ENCODE data around the gene HPSE. TPM values are rescaled to one million over a fixed set of nuclear protein-coding genes. Genes with fewer than 3 reads are reported as not detected.

Gene HPSE
- total RNA-seq, 2 experiments from 2014 or later: 17.8 to 19.0 TPM

DNA sequence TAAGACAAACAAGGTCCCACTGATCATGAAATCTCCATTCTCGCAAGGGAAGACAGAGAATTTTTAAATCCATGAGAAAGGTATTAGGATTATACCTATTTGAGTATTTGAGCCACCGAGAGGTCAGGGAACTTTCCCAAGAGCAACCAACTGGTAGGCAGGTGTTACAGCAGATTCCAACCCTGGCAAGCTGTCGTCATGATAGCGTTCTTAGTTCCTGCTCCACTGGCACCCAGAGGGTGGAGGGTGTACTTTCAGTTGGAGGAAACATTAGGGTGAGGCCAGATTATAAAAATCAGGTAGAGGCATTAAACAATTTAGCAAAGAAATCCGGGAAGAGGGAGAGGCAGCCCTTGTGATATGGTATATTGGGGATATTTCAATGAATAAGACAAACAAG lies 73.3 kb downstream of the HPSE start:
- Mint-ChIP-seq H3K27ac (no peak overlapping the region), H3K27me3 (ENCODE audit: low read depth) (no peaks in the 10 kb centered on the region), H3K36me3 (ENCODE audit: low read depth) (peaks cover 43% of the 10 kb centered on the region), H3K4me1 (ENCODE audit: low read depth) (peaks cover 12% of the 10 kb centered on the region), H3K4me3 (no peak overlapping the region), H3K9me3 (ENCODE audit: insufficient read depth) (no peaks in the 10 kb centered on the region)
- POLR2A ChIA-PET: no interaction called here
- DNase-seq (no peak), ATAC-seq (no peak)
- CTCF ChIA-PET: interaction anchor here (1.1 to 5.5 kb wide), 8 partner anchors 10 to 206 kb away, joined by 5 to 39 read pairs (median 16); partner anchors contain the start of gene COQ2

DNA sequence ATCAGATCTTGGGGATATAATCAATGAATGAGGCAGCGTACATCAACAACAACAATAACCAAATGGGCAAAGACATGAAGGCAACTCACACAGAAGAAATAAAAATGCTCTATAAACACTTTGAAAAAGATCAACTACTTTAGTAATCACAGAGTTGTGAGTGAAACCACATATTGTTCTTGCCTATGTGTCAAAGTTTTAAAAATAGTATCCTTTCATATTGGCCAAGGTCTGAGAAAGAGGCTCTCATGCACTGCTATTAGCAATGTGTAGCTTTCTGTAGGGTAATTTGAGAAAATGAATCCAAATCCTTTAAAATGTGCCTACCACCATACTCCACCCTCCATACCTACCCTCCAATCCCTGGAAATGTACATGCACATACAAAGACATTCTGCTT lies 75.1 kb downstream of the HPSE start:
- no peaks in the 10 kb centered on the region for H3K27me3 Mint-ChIP-seq (ENCODE audit: low read depth)
- POLR2A ChIA-PET: interaction anchor here (1.0 to 1.3 kb wide), 2 partner anchors 8 to 151 kb away, joined by 3 read pairs; no protein-coding TSS in a partner anchor
- CTCF ChIA-PET: interaction anchor here (0.6 to 5.5 kb wide), 17 partner anchors 8 to 225 kb away, joined by 3 to 39 read pairs (median 6); partner anchors contain the start of genes COPS4, COQ2, HELQ and MRPS18C
- H3K36me3 Mint-ChIP-seq (ENCODE audit: low read depth): peaks cover 34% of the 10 kb centered on the region
- H3K27ac Mint-ChIP-seq: no peak overlapping the region
- no peaks in the 10 kb centered on the region for H3K9me3 Mint-ChIP-seq (ENCODE audit: insufficient read depth)
- no peak for DNase-seq
- H3K4me1 Mint-ChIP-seq (ENCODE audit: low read depth): peaks cover 11% of the 10 kb centered on the region
- H3K4me3 Mint-ChIP-seq: no peak overlapping the region
- ATAC-seq: no peak

DNA sequence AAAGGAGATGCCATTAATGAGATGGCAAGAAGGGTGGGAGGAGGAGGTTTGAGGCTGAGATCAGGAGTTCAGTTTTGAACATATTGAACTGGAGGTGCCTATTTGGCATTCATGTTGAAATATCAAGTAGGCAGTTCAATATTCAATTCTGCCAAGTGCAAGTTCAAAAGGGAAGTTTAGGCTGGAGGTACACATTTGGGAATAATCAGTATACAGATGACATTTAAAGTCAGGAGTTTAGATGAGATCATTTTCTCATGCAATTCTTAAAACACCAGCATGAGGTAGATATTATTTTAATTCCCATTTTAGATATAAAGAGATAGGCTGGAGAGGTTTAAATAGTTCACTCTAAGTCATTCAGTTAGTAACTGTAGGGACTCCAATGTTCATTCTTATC lies 76.2 kb downstream of the HPSE start:
- H3K27ac Mint-ChIP-seq: no peak overlapping the region
- ATAC-seq (no peak), DNase-seq (no peak)
- H3K36me3 Mint-ChIP-seq (ENCODE audit: low read depth): peaks cover 35% of the 10 kb centered on the region
- H3K27me3 Mint-ChIP-seq (ENCODE audit: low read depth): no peaks in the 10 kb centered on the region
- POLR2A ChIA-PET: no interaction called here
- H3K4me1 Mint-ChIP-seq (ENCODE audit: low read depth): peaks cover 14% of the 10 kb centered on the region
- no peak overlapping the region for H3K4me3 Mint-ChIP-seq
- CTCF ChIA-PET: interaction anchor here (2.1 to 2.6 kb wide), 2 partner anchors 47 to 148 kb away, joined by 9 to 31 read pairs; no protein-coding TSS in a partner anchor
- H3K9me3 Mint-ChIP-seq (ENCODE audit: insufficient read depth): no peaks in the 10 kb centered on the region

- POLR2A ChIA-PET: no interaction called here
- Mint-ChIP-seq H3K9me3 (ENCODE audit: insufficient read depth) (no peaks in the 10 kb centered on the region), H3K27me3 (ENCODE audit: low read depth) (no peaks in the 10 kb centered on the region), H3K36me3 (ENCODE audit: low read depth) (peaks cover 30% of the 10 kb centered on the region), H3K4me3 (no peak overlapping the region), H3K27ac (no peak overlapping the region), H3K4me1 (ENCODE audit: low read depth) (peaks cover 18% of the 10 kb centered on the region)
- ATAC-seq (no peak), DNase-seq (no peak)
- CTCF ChIA-PET: no interaction called here
Measured at GRCh38 chr4:83257811-83258210, 76.8 kb downstream of the HPSE start.

DNA sequence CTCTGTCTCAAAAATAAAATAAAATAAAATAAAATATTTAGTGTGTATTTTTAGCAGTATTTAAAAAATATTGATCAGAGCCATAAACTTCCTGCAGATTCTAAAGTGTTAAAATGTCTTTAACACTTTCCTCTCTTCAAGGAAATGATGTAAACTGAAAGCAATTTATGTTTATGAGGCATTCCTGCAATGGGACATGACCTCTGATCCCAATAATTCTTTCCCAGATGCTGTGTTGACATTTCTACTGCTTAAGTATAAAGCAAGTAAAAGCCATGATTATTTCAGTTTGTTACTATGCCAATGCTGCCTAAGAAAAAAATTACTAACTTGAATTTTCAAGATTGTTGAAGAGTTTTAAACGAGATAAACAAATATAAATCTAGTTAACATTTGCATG lies 79.1 kb downstream of the HPSE start:
- ATAC-seq (no peak), DNase-seq (no peak)
- ChIA-PET CTCF (interaction anchor here (6.0 kb wide), 1 partner anchor 180 kb away, joined by 54 read pairs; no protein-coding TSS in a partner anchor), POLR2A (interaction anchor here (0.6 kb wide), 1 partner anchor 29 kb away, joined by 3 read pairs; the partner anchor contains the start of gene COQ2)
- peaks cover 26% of the 10 kb centered on the region for H3K36me3 Mint-ChIP-seq (ENCODE audit: low read depth)
- H3K4me3 Mint-ChIP-seq: no peak overlapping the region
- H3K27ac Mint-ChIP-seq: no peak overlapping the region
- no peaks in the 10 kb centered on the region for H3K27me3 Mint-ChIP-seq (ENCODE audit: low read depth)
- H3K9me3 Mint-ChIP-seq (ENCODE audit: insufficient read depth): no peaks in the 10 kb centered on the region
- peaks cover 40% of the 10 kb centered on the region for H3K4me1 Mint-ChIP-seq (ENCODE audit: low read depth)

GRCh38 chr4:83252782-83253405 lies 81.8 kb downstream of the HPSE start:
- DNase-seq (peak; percentile 87), ATAC-seq (peak; percentile 82)
- Mint-ChIP-seq H3K4me3 (no peak overlapping the region), H3K27ac (peak overlapping the region; percentile 64), H3K27me3 (ENCODE audit: low read depth) (no peaks in the 10 kb centered on the region), H3K9me3 (ENCODE audit: insufficient read depth) (no peaks in the 10 kb centered on the region), H3K36me3 (ENCODE audit: low read depth) (peaks cover 12% of the 10 kb centered on the region), H3K4me1 (ENCODE audit: low read depth) (peaks cover 37% of the 10 kb centered on the region)
- POLR2A ChIA-PET: interaction anchor here (0.7 to 1.1 kb wide), 2 partner anchors 29 to 143 kb away, joined by 4 to 5 read pairs; no protein-coding TSS in a partner anchor
- CTCF ChIA-PET: interaction anchor here (0.6 to 6.0 kb wide), 26 partner anchors 7 to 198 kb away, joined by 3 to 54 read pairs (median 6); partner anchors contain the start of genes COQ2 and PLAC8

DNA sequence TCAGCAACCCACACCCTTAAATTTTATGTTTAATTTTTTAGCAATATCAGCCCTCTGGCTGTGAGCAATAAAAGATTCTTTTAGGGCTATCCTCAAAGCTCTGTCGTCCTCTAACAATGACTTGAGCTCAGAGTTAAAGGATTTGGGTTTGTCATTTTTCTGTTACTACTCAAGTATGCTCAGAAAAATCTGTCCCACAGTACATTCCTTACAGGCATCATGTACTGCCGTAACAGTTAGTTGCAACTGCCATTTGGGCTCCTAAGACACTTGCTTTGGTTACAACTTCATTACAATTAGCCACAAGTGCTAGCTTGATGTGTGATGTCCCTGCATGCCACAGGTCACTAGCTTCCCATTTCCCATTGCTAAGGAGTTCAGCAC lies 83.2 kb downstream of the HPSE start:
- CTCF ChIA-PET: interaction anchor here (0.7 to 6.0 kb wide), 26 partner anchors 8 to 176 kb away, joined by 3 to 54 read pairs (median 6); partner anchors contain the start of genes COQ2 and PLAC8
- peaks cover 37% of the 10 kb centered on the region for H3K4me1 Mint-ChIP-seq (ENCODE audit: low read depth)
- no peak overlapping the region for H3K4me3 Mint-ChIP-seq
- POLR2A ChIA-PET: interaction anchor here (0.9 to 1.6 kb wide), 4 partner anchors 9 to 141 kb away, joined by 3 to 8 read pairs (median 5); no protein-coding TSS in a partner anchor
- H3K9me3 Mint-ChIP-seq (ENCODE audit: insufficient read depth): no peaks in the 10 kb centered on the region
- H3K36me3 Mint-ChIP-seq (ENCODE audit: low read depth): peaks cover 7% of the 10 kb centered on the region
- no peaks in the 10 kb centered on the region for H3K27me3 Mint-ChIP-seq (ENCODE audit: low read depth)
- H3K27ac Mint-ChIP-seq: peak overlapping the region; percentile 28
- DNase-seq: no peak
- ATAC-seq: peak; percentile 15

GRCh38 chr4:83250687-83251446 lies 83.8 kb downstream of the HPSE start:
- Mint-ChIP-seq H3K27ac (no peak overlapping the region), H3K4me3 (no peak overlapping the region), H3K9me3 (ENCODE audit: insufficient read depth) (no peaks in the 10 kb centered on the region), H3K4me1 (ENCODE audit: low read depth) (peaks cover 39% of the 10 kb centered on the region), H3K27me3 (ENCODE audit: low read depth) (no peaks in the 10 kb centered on the region), H3K36me3 (ENCODE audit: low read depth) (peaks cover 9% of the 10 kb centered on the region)
- POLR2A ChIA-PET: interaction anchor here (0.9 to 1.6 kb wide), 4 partner anchors 9 to 141 kb away, joined by 3 to 8 read pairs (median 5); no protein-coding TSS in a partner anchor
- no peak for ATAC-seq
- DNase-seq: no peak
- CTCF ChIA-PET: interaction anchor here (0.6 to 6.0 kb wide), 28 partner anchors 8 to 212 kb away, joined by 3 to 54 read pairs (median 6); partner anchors contain the start of genes COQ2 and PLAC8

DNA sequence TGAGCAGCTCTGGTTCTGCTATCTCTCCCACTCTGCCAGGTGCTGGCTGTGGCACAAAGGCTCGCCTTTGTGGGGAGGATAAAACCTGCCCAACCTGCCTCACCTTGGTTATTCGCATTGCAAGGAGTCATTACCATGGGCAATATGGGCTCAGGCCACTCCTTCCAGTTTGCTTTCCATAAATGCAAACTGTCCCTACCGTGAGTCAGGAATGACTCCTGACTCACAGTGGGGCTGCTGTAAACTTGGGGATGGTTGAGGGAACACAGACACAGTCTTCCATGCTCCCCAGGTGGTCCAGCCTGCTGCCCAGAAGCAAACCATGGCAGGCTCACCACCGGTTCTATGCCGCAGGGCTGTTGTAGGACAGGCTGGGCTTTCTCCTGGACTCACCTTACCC lies 86.2 kb downstream of the HPSE start:
- Mint-ChIP-seq H3K9me3 (ENCODE audit: insufficient read depth) (peaks cover under 1% of the 10 kb centered on the region), H3K27me3 (ENCODE audit: low read depth) (peaks cover 2% of the 10 kb centered on the region), H3K4me3 (no peak overlapping the region), H3K36me3 (ENCODE audit: low read depth) (peaks cover 24% of the 10 kb centered on the region), H3K27ac (no peak overlapping the region), H3K4me1 (ENCODE audit: low read depth) (peaks cover 35% of the 10 kb centered on the region)
- ATAC-seq: no peak
- POLR2A ChIA-PET: no interaction called here
- CTCF ChIA-PET: interaction anchor here (2.1 kb wide), 1 partner anchor 12 kb away, joined by 5 read pairs; no protein-coding TSS in a partner anchor
- no peak for DNase-seq

- POLR2A ChIA-PET: no interaction called here
Measured at GRCh38 chr4:83247415-83248357, 87.0 kb downstream of the HPSE start.

More at GRCh38 chr4:83247415-83248357, 87.0 kb downstream of the HPSE start:
- no peak overlapping the region for H3K27ac Mint-ChIP-seq
- no peak for DNase-seq
- CTCF ChIA-PET: interaction anchor here (2.1 kb wide), 1 partner anchor 13 kb away, joined by 5 read pairs; no protein-coding TSS in a partner anchor
- H3K27me3 Mint-ChIP-seq (ENCODE audit: low read depth): peaks cover 7% of the 10 kb centered on the region
- peaks cover 32% of the 10 kb centered on the region for H3K36me3 Mint-ChIP-seq (ENCODE audit: low read depth)
- peaks cover 33% of the 10 kb centered on the region for H3K4me1 Mint-ChIP-seq (ENCODE audit: low read depth)
- ATAC-seq: no peak
- H3K4me3 Mint-ChIP-seq: no peak overlapping the region
- peaks cover 3% of the 10 kb centered on the region for H3K9me3 Mint-ChIP-seq (ENCODE audit: insufficient read depth)

All from activated CD8-positive, alpha-beta T cell treated with anti-CD3 and anti-CD28 coated beads, Interleukin-2, amount 10 ng/mL, durations not matched to agents 7 days and 5 days (primary cell).